K562 (cell line): ENCODE data around the gene PRKAG2. TPM values are rescaled to one million over a fixed set of nuclear protein-coding genes. Genes with fewer than 3 reads are reported as not detected.

Experiments used
- ATF1 ChIP-seq, 2 experiments: fragments of 450-650 bp in 1 of 2; IDR thresholded peaks; 2 replicates each; pipeline ENCODE4 v1.6.1; 2016; ENCODE audit warnings: missing compliant biosample characterization in 1 of 2, missing genetic modification characterization in 1 of 2
- CCNT2 ChIP-seq: IDR thresholded peaks from 2 replicates; pipeline ENCODE4 v1.6.1; 2011; ENCODE audit warnings: borderline replicate concordance, low read depth, mild to moderate bottlenecking, moderate library complexity, mixed read lengths, low read length; ENCODE audit not compliant: insufficient read length; ENCODE audit errors: extremely low read depth
- EGR1 ChIP-seq: fragments of 450-650 bp; conservative IDR thresholded peaks from 2 replicates; pipeline ENCODE4 v1.6.1; 2017; ENCODE audit warnings: mild to moderate bottlenecking
- ESRRA ChIP-seq: fragments of 450-650 bp; IDR thresholded peaks from 2 replicates; pipeline ENCODE4 v1.6.1; 2014; ENCODE audit warnings: low read depth, mild to moderate bottlenecking, moderate library complexity, borderline replicate concordance
- FIP1L1 ChIP-seq: fragments of 200-400 bp; formaldehyde crosslinking; IDR thresholded peaks from 2 replicates; pipeline ENCODE4 v1.6.1; 2018; ENCODE audit warnings: mild to moderate bottlenecking, low read depth, low read length; ENCODE audit not compliant: poor library complexity, severe bottlenecking
- HNRNPLL ChIP-seq: fragments of 200-400 bp; formaldehyde crosslinking; IDR thresholded peaks from 2 replicates; pipeline ENCODE4 v1.6.1; 2017; ENCODE audit warnings: low read length, low read depth, mild to moderate bottlenecking; ENCODE audit not compliant: poor library complexity, severe bottlenecking
- MAFG ChIP-seq: fragments of 450-650 bp; conservative IDR thresholded peaks from 2 replicates; pipeline ENCODE4 v1.6.1; 2016; ENCODE audit warnings: missing genetic modification characterization, missing compliant biosample characterization
- MCM2 ChIP-seq: fragments of 450-650 bp; IDR thresholded peaks from 2 replicates; pipeline ENCODE4 v1.6.1; 2017; ENCODE audit warnings: low read depth, mild to moderate bottlenecking
- POLR2G ChIP-seq: fragments of 200-400 bp; formaldehyde crosslinking; IDR thresholded peaks from 2 replicates; pipeline ENCODE4 v1.6.1; 2017; ENCODE audit warnings: low read depth, mild to moderate bottlenecking, antibody characterized with exemption, low read length, moderate library complexity
- PTRF ChIP-seq: fragments of 450-650 bp; IDR thresholded peaks from 2 replicates; pipeline ENCODE4 v1.6.1; 2016; ENCODE audit warnings: mild to moderate bottlenecking, missing genetic modification characterization, missing compliant biosample characterization
- RFX5 ChIP-seq: IDR thresholded peaks from 2 replicates; pipeline ENCODE4 v1.6.1; 2011; ENCODE audit warnings: low read depth, mild to moderate bottlenecking, improper control_type of control experiment, low read length
- SMARCC2 ChIP-seq: fragments of 450-650 bp; IDR thresholded peaks from 2 replicates; pipeline ENCODE4 v1.6.1; 2017; ENCODE audit warnings: antibody characterized with exemption, moderate library complexity, mild to moderate bottlenecking, low read depth
- STAG1 ChIP-seq: sonication (generic); formaldehyde crosslinking; IDR thresholded peaks from 2 replicates; pipeline ENCODE4 v1.5.0; 2020; ENCODE audit warnings: missing genetic modification reagents, borderline replicate concordance
- TCF7 ChIP-seq: sonication (generic); IDR thresholded peaks from 2 replicates; pipeline ENCODE4 v1.6.1; 2016; ENCODE audit warnings: antibody characterized with exemption, borderline replicate concordance
- YY1 ChIP-seq, 3 experiments: IDR thresholded peaks; 2 replicates each; pipeline ENCODE4 v1.6.1; 2011; ENCODE audit warnings: low read length in 2 of 3, mild to moderate bottlenecking in 2 of 3, moderate library complexity in 2 of 3, borderline replicate concordance in 1 of 3, control low read depth in 1 of 3, low read depth in 1 of 3; ENCODE audit not compliant: insufficient read depth in 3 of 3, insufficient replicate concordance in 2 of 3, control insufficient read depth in 1 of 3, insufficient read length in 1 of 3; ENCODE audit errors: extremely low read depth in 1 of 3
- ZNF146 ChIP-seq: IDR thresholded peaks from one replicate; pipeline ENCODE4 v1.6.1; 2018; ENCODE audit warnings: missing compliant biosample characterization; ENCODE audit not compliant: unreplicated experiment
- ZNF212 ChIP-seq: fragments of 450-650 bp; formaldehyde crosslinking; IDR thresholded peaks from 2 replicates; pipeline ENCODE4 v1.4.0; 2020; ENCODE audit warnings: mild to moderate bottlenecking
- ZNF253 ChIP-seq: fragments of 250-450 bp; sonication (Bioruptor Pico); conservative IDR thresholded peaks from 2 replicates; pipeline ENCODE4 v1.6.1; 2021; ENCODE audit warnings: mild to moderate bottlenecking
- ZNF354B ChIP-seq: fragments of 250-450 bp; sonication (Bioruptor Pico); IDR thresholded peaks from 2 replicates; pipeline ENCODE4 v1.4.0; 2020
- ZNF589 ChIP-seq: fragments of 200-800 bp; sonication (Bioruptor generic); IDR thresholded peaks from 2 replicates; pipeline ENCODE4 v1.6.1; 2016; ENCODE audit warnings: low read depth, missing genetic modification characterization, missing compliant biosample characterization
- polyA plus RNA-seq, 8 experiments: library from polyadenylated mRNA; depleted of rRNA in 4 of 8; stranded (reverse) in 5 of 8; unstranded in 3 of 8; fragments of >200 nt; fragmentation: Nextera tagmentation in 2 of 8; fragmentation: Illumina TruSeq in 1 of 8; extraction: Ambion mirVana in 2 of 8; extraction: Trizol in 1 of 8; gene quantifications; 2 replicates each; pipeline versions ENCODE4 v1.2.1 to v1.2.3, GENCODE V29; 2011 to 2014; ENCODE audit warnings: inconsistent platforms in 1 of 8, missing spikeins in 1 of 8
- total RNA-seq, 7 experiments: library from RNA; depleted of rRNA in 6 of 7; stranded (reverse); fragments of >200 nt in 6 of 7; fragmentation: Illumina TruSeq in 2 of 7; extraction: Trizol in 2 of 7; gene quantifications; 2 replicates each; pipeline versions ENCODE4 v1.2.1 to v1.2.3, GENCODE V29; 2011 to 2021; ENCODE audit warnings: low replicate concordance in 1 of 7
- TF ChIP-seq, protein P1 (sequence below): fragments of 450-650 bp; formaldehyde crosslinking; IDR thresholded peaks from 2 replicates; pipeline ENCODE4 v1.4.0; 2020; ENCODE audit warnings: mild to moderate bottlenecking, moderate library complexity
- TF ChIP-seq, protein P2 (sequence below): fragments of 450-650 bp; IDR thresholded peaks from 2 replicates; pipeline ENCODE4 v1.6.1; 2016
- TF ChIP-seq, protein P3 (sequence below): fragments of 250-450 bp; sonication (Bioruptor Pico); IDR thresholded peaks from 2 replicates; pipeline ENCODE4 v1.4.0; 2020; ENCODE audit warnings: mild to moderate bottlenecking, moderate library complexity, borderline replicate concordance

PRKAG2 gene
- total and polyA plus RNA-seq, 9 of the 15 experiments (the other 6 are each of a cell fraction or from before 2014, with no cell fraction given) = 0.99 to 5.6 (median 3.3) TPM

DNA sequence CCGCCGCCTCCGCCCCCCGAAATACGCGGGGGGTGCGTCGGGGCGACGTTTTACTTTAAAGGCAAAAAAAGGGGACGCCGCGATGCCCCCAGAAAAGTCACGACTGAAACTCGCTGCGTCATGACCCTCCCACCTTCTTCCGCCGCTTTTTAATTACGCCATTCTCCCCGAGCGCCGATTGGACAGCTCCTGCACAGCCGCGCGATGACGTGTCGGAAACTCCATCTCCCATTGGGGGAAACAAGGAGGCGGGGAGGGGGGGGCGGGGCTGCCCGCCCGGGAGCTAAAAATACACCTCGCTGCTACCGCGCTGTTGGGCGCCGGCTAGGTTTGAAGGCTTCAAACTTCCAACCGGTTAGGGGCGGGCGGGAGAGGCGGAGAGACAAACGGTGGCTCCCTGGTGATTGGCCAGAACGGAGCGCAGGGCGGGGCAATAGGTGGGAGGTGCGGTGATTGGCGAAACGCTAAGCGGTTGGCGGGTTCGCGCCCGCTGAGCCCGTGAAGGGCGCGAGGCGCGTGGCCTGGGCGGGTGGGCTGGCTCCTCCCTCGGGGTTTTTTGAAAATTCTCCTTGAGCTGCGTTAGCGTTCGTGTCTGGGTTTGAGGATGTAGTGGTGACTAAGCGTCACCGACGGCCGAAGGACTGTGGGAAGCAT, 357.0 kb downstream of the PRKAG2 start, which contains the start of gene RHEB (continued):
- peak in 2 of 3 experiments; percentile 4 to 15 for TF ChIP-seq YY1 (IDR thresholded peaks at IDR 0.05; ENCODE audit: borderline replicate concordance in 1 of 3, control insufficient read depth in 1 of 3, extremely low read depth in 1 of 3, insufficient read depth in 3 of 3, insufficient read length in 1 of 3, insufficient replicate concordance in 2 of 3, low read depth in 1 of 3, low read length in 2 of 3)
- TF ChIP-seq MCM2 = no peak
- no peak for TF ChIP-seq ZNF589 (CRISPR knock-in tag)
- TF ChIP-seq RFX5 = peak; percentile 74
- TF ChIP-seq EGR1 = peak; percentile 81
- TF ChIP-seq ZNF146 (CRISPR knock-in tag) = no peak
- TF ChIP-seq HNRNPLL = peak; percentile 46
- TF ChIP-seq, protein P1, sequence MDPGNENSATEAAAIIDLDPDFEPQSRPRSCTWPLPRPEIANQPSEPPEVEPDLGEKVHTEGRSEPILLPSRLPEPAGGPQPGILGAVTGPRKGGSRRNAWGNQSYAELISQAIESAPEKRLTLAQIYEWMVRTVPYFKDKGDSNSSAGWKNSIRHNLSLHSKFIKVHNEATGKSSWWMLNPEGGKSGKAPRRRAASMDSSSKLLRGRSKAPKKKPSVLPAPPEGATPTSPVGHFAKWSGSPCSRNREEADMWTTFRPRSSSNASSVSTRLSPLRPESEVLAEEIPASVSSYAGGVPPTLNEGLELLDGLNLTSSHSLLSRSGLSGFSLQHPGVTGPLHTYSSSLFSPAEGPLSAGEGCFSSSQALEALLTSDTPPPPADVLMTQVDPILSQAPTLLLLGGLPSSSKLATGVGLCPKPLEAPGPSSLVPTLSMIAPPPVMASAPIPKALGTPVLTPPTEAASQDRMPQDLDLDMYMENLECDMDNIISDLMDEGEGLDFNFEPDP (CRISPR knock-in tag) = no peak
- peak; percentile 26 for TF ChIP-seq CCNT2
- TF ChIP-seq POLR2G = peak; percentile 85
- TF ChIP-seq ZNF354B (CRISPR knock-in tag) = no peak
- TF ChIP-seq ESRRA = no peak; the same call in 1 of the 2 replicates
- TF ChIP-seq SMARCC2 = no peak
- TF ChIP-seq ZNF212 = no peak
- peak; percentile 92 for TF ChIP-seq MAFG (tag)
- TF ChIP-seq STAG1 (CRISPR knock-in tag) = no peak
- no peak for TF ChIP-seq ZNF253 (CRISPR knock-in tag)
- TF ChIP-seq, protein P2, sequence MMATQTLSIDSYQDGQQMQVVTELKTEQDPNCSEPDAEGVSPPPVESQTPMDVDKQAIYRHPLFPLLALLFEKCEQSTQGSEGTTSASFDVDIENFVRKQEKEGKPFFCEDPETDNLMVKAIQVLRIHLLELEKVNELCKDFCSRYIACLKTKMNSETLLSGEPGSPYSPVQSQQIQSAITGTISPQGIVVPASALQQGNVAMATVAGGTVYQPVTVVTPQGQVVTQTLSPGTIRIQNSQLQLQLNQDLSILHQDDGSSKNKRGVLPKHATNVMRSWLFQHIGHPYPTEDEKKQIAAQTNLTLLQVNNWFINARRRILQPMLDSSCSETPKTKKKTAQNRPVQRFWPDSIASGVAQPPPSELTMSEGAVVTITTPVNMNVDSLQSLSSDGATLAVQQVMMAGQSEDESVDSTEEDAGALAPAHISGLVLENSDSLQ = peak; percentile 78
- peak; percentile 73 for TF ChIP-seq ATF1 (CRISPR knock-in tag; IDR thresholded peaks at IDR 0.05)
- TF ChIP-seq ATF1 (tag; IDR thresholded peaks at IDR 0.05) = peak; percentile 99
- TF ChIP-seq FIP1L1 = peak; percentile 86
- TF ChIP-seq, protein P3, sequence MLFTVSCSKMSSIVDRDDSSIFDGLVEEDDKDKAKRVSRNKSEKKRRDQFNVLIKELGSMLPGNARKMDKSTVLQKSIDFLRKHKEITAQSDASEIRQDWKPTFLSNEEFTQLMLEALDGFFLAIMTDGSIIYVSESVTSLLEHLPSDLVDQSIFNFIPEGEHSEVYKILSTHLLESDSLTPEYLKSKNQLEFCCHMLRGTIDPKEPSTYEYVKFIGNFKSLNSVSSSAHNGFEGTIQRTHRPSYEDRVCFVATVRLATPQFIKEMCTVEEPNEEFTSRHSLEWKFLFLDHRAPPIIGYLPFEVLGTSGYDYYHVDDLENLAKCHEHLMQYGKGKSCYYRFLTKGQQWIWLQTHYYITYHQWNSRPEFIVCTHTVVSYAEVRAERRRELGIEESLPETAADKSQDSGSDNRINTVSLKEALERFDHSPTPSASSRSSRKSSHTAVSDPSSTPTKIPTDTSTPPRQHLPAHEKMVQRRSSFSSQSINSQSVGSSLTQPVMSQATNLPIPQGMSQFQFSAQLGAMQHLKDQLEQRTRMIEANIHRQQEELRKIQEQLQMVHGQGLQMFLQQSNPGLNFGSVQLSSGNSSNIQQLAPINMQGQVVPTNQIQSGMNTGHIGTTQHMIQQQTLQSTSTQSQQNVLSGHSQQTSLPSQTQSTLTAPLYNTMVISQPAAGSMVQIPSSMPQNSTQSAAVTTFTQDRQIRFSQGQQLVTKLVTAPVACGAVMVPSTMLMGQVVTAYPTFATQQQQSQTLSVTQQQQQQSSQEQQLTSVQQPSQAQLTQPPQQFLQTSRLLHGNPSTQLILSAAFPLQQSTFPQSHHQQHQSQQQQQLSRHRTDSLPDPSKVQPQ (CRISPR knock-in tag) = no peak
- TF ChIP-seq PTRF (tag) = no peak
- TF ChIP-seq TCF7 = no peak
